A549 (cell line): ENCODE data around the gene ACKR4. TPM values are rescaled to one million over a fixed set of nuclear protein-coding genes. Genes with fewer than 3 reads are reported as not detected.
"Not testable (repeated sequence)": the region's sequence is repeated elsewhere in the genome, so short reads cannot be mapped to it uniquely, and the experiment has no call there.

ENCODE experiments used
- ATAC-seq, 2 experiments: fragments of 200-7000 bp in 1 of 2; fragments of >200 bp in 1 of 2; cut with Nextera tagmentation in 1 of 2; cut with Tn5 transposase in 1 of 2; 3 replicates each; pipeline versions ENCODE4 v1.8.0 to v1.9.1; 2018 to 2020; ENCODE audit warnings: mild to moderate bottlenecking in 1 of 2, moderate library complexity in 1 of 2
- CTCF ChIA-PET: fragments of 300-600 bp; sonication (Branson Sonifier 250); formaldehyde crosslinking; extraction: SDS; loops from one replicate; lab custom pipeline; 2021; ENCODE audit warnings: antibody characterized with exemption, inconsistent platforms; lab: Yijun Ruan, JAX
- POLR2A ChIA-PET: fragments of 350-600 bp; formaldehyde crosslinking; extraction: SDS; loops from one replicate; lab custom pipeline; 2021; ENCODE audit warnings: antibody characterized with exemption, inconsistent platforms; lab: Yijun Ruan, JAX
- DNase-seq, 2 experiments: peaks; one replicate each; pipeline versions ENCODE4 v3.0.0 to v3.0.0-alpha.2; 2011 to 2016; ENCODE audit warnings: low read depth in 1 of 2, low spot score in 1 of 2
- FAIRE-seq: peaks from 2 replicates; lab custom pipeline; 2011; peaks lifted over from hg19 to GRCh38; lab: Jason Lieb, UNC
- H3K27ac ChIP-seq, 2 experiments: fragments of >200 bp; sonication (Bioruptor Twin); formaldehyde crosslinking; 3 replicates each; pipeline ENCODE4 v1.5.1; 2016 to 2017
- H3K4me1 ChIP-seq: fragments of >200 bp; sonication (Bioruptor Twin); formaldehyde crosslinking; 3 replicates; pipeline ENCODE4 v1.6.1; 2016
- H3K4me2 ChIP-seq: fragments of >200 bp; sonication (Bioruptor Twin); formaldehyde crosslinking; 3 replicates; pipeline ENCODE4 v1.6.1; 2016
- H3K4me3 ChIP-seq: fragments of >200 bp; sonication (Bioruptor Twin); formaldehyde crosslinking; 3 replicates; pipeline ENCODE4 v1.5.1; 2016
- H3K9me3 ChIP-seq: fragments of >200 bp; sonication (Bioruptor Twin); formaldehyde crosslinking; 3 replicates; pipeline ENCODE4 v1.6.1; 2016
- CEBPB ChIP-seq, 2 experiments: fragments of >200 bp in 1 of 2; sonication (Bioruptor Twin) in 1 of 2; formaldehyde crosslinking in 1 of 2; IDR thresholded peaks; 2 replicates each; pipeline ENCODE4 v1.6.1; 2012 to 2016
- FOXS1 ChIP-seq: fragments of 250-450 bp; sonication (Bioruptor Pico); IDR thresholded peaks from 2 replicates; pipeline ENCODE4 v1.5.0; 2020; ENCODE audit warnings: mild to moderate bottlenecking, moderate library complexity
- HDAC2 ChIP-seq: fragments of 200-600 bp; sonication (generic); IDR thresholded peaks from 2 replicates; pipeline ENCODE4 v1.6.1; 2016
- HEYL ChIP-seq: fragments of 250-450 bp; sonication (Bioruptor Pico); IDR thresholded peaks from 2 replicates; pipeline ENCODE4 v1.8.0; 2021; ENCODE audit warnings: mild to moderate bottlenecking, moderate library complexity
- HOXB5 ChIP-seq: fragments of 250-450 bp; sonication (Bioruptor Pico); IDR thresholded peaks from 2 replicates; pipeline ENCODE4 v1.5.0; 2020; ENCODE audit warnings: mild to moderate bottlenecking, moderate library complexity
- JUNB ChIP-seq: fragments of >200 bp; sonication (Bioruptor Twin); formaldehyde crosslinking; IDR thresholded peaks from 2 replicates; pipeline ENCODE4 v1.6.1; 2016
- KDM1A ChIP-seq: fragments of 200-600 bp; sonication (generic); IDR thresholded peaks from 2 replicates; pipeline ENCODE4 v1.6.1; 2016; ENCODE audit warnings: low read depth, mild to moderate bottlenecking
- MYC ChIP-seq: IDR thresholded peaks from 2 replicates; pipeline ENCODE4 v1.6.1; 2012; ENCODE audit warnings: mild to moderate bottlenecking, inconsistent platforms, low read length, improper control_type of control experiment, borderline replicate concordance
- NR3C1 ChIP-seq: fragments of >200 bp; sonication (Bioruptor Twin); formaldehyde crosslinking; IDR thresholded peaks from 3 replicates; pipeline ENCODE4 v1.6.1; 2017
- RAD21 ChIP-seq, 2 experiments: fragments of >200 bp in 1 of 2; sonication (Bioruptor Twin) in 1 of 2; formaldehyde crosslinking in 1 of 2; IDR thresholded peaks in 1 of 2; conservative IDR thresholded peaks in 1 of 2; 2 replicates in 1 of 2; 3 replicates in 1 of 2; pipeline ENCODE4 v1.6.1; 2012 to 2018; ENCODE audit warnings: inconsistent platforms in 1 of 2
- RARB ChIP-seq: fragments of 250-450 bp; sonication (Bioruptor Pico); IDR thresholded peaks from 2 replicates; pipeline ENCODE4 v1.8.0; 2021; ENCODE audit warnings: mild to moderate bottlenecking, moderate library complexity
- RCOR1 ChIP-seq: fragments of 150-350 bp; IDR thresholded peaks from 2 replicates; pipeline ENCODE4 v1.6.1; 2014; ENCODE audit warnings: antibody characterized with exemption, low read length, low read depth
- RFX5 ChIP-seq: fragments of 450-650 bp; IDR thresholded peaks from 2 replicates; pipeline ENCODE4 v1.7.1; 2014; ENCODE audit warnings: antibody characterized with exemption, mild to moderate bottlenecking, moderate library complexity
- RNF2 ChIP-seq: fragments of 200-600 bp; sonication (generic); IDR thresholded peaks from 2 replicates; pipeline ENCODE4 v1.6.1; 2016; ENCODE audit warnings: low read depth, mild to moderate bottlenecking, antibody characterized with exemption, moderate library complexity, borderline replicate concordance
- TFCP2L1 ChIP-seq: fragments of 250-450 bp; sonication (Bioruptor Pico); IDR thresholded peaks from 2 replicates; pipeline ENCODE4 v1.5.0; 2021; ENCODE audit warnings: mild to moderate bottlenecking
- TP53 ChIP-seq: fragments of 250-450 bp; sonication (Bioruptor Pico); IDR thresholded peaks from 2 replicates; pipeline ENCODE4 v1.5.0; 2021; ENCODE audit warnings: mild to moderate bottlenecking, moderate library complexity
- ZNF302 ChIP-seq: fragments of 250-450 bp; sonication (Bioruptor Pico); IDR thresholded peaks from 2 replicates; pipeline ENCODE4 v1.9.0; 2021; ENCODE audit warnings: inconsistent platforms, mild to moderate bottlenecking, moderate library complexity
- WGBS: methylation state at CpG from one replicate; pipeline ENCODE4 v1.1.6; 2017; ENCODE audit errors: missing lambda C conversion rate; 5-methylcytosine and 5-hydroxymethylcytosine counted together
- polyA plus RNA-seq, 4 experiments: library from polyadenylated mRNA; depleted of rRNA in 3 of 4; stranded (reverse); fragments of >200 nt; fragmentation: RNase III in 1 of 4; extraction: RNeasy Plus Mini Kit Qiagen cat#74134 plus additional on column Dnase treatment in 1 of 4; gene quantifications; 2 replicates in 3 of 4; 3 replicates in 1 of 4; pipeline ENCODE4 v1.2.3, GENCODE V29; 2011 to 2017
- TF ChIP-seq, protein P1 (sequence below): fragments of 250-450 bp; sonication (Bioruptor Pico); IDR thresholded peaks from 2 replicates; pipeline ENCODE4 v1.5.0; 2021; ENCODE audit warnings: mild to moderate bottlenecking, moderate library complexity, borderline replicate concordance
- TF ChIP-seq, protein P2 (sequence below): fragments of 150-350 bp; IDR thresholded peaks from 2 replicates; pipeline ENCODE4 v1.6.1; 2014; ENCODE audit warnings: low read depth, mild to moderate bottlenecking, low read length
- TF ChIP-seq, protein P3 (sequence below): fragments of 200-600 bp; sonication (generic); IDR thresholded peaks from 2 replicates; pipeline ENCODE4 v1.6.1; 2016; ENCODE audit warnings: antibody characterized with exemption, mild to moderate bottlenecking, moderate library complexity
- TF ChIP-seq, protein P4 (sequence below): fragments of 450-650 bp; IDR thresholded peaks from 2 replicates; pipeline ENCODE4 v1.6.1; 2014; ENCODE audit warnings: antibody characterized with exemption

Gene ACKR4
- polyA plus RNA-seq, 2 of the 4 experiments (the other 2 are of a cell fraction), result 0.04 to 0.08 TPM

DNA sequence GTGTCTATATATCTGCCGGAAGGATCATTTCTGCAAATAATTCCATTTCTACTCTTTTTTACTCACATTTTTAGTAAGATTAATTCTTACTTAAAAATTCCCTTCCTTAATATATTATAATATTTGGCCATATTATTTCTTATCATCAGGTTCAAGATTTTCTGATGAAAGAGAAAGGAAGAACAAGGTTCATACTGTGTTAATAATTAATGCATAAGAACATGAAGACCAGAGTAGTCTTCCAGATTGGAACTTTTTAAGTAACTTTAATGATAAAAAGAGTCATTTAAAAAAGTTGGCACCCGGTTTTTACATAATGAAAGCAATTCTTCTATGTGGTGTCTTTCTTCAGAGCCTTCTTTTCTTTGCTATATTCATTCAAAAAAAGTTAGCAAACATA, 590 bp downstream of the ACKR4 start:
- Histone ChIP-seq H3K4me2 (no peak overlapping the region), H3K4me3 (no peak overlapping the region), H3K9me3 (no peaks in the 10 kb centered on the region), H3K27ac (no peak overlapping the region), H3K4me1 (peaks cover 10% of the 10 kb centered on the region; the same call in 2 of the 3 replicates)
- 67% methylated on average over 2 of the region's 2 CpGs for WGBS
- CTCF ChIA-PET, result no interaction called here
- no peak for ATAC-seq
- TF ChIP-seq FOXS1 (CRISPR knock-in tag), result no peak
- TF ChIP-seq ZNF302, result no peak
- no peak for TF ChIP-seq RCOR1
- TF ChIP-seq, protein P1, sequence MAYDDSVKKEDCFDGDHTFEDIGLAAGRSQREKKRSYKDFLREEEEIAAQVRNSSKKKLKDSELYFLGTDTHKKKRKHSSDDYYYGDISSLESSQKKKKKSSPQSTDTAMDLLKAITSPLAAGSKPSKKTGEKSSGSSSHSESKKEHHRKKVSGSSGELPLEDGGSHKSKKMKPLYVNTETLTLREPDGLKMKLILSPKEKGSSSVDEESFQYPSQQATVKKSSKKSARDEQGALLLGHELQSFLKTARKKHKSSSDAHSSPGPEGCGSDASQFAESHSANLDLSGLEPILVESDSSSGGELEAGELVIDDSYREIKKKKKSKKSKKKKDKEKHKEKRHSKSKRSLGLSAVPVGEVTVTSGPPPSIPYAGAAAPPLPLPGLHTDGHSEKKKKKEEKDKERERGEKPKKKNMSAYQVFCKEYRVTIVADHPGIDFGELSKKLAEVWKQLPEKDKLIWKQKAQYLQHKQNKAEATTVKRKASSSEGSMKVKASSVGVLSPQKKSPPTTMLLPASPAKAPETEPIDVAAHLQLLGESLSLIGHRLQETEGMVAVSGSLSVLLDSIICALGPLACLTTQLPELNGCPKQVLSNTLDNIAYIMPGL, result no peak
- TF ChIP-seq MYC, result no peak
- no peak for TF ChIP-seq RNF2
- TF ChIP-seq HDAC2, result no peak
- no peak for FAIRE-seq
- no peak for DNase-seq
- POLR2A ChIA-PET, result no interaction called here

DNA sequence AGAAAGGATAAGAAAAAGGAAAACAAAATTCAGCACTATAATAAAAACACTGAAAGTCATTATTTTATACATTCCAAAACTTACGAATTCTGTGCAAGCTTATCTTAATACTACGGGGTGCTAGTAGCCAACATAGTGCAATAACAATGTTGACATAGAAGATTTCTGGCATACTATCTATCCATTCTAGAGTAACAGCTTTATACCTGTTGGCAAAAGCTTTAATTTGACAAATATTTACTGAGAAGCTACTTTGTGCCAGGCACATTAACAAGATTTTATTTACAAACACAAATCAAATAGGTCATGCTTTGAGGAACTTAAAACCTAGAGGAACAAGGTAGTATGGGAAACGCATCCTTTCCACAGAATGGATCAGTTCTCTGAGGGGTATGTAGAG, 1.1 kb downstream of the ACKR4 start:
- Histone ChIP-seq H3K4me1 (peaks cover 10% of the 10 kb centered on the region; the same call in 2 of the 3 replicates), H3K9me3 (no peaks in the 10 kb centered on the region), H3K4me3 (no peak overlapping the region), H3K4me2 (no peak overlapping the region), H3K27ac (no peak overlapping the region)
- no peak for FAIRE-seq
- ATAC-seq, result no peak
- no peak for TF ChIP-seq RAD21 (conservative IDR thresholded peaks at IDR 0.05 in 1 of 2, IDR thresholded peaks at IDR 0.05 in 1 of 2)
- TF ChIP-seq, protein P2, sequence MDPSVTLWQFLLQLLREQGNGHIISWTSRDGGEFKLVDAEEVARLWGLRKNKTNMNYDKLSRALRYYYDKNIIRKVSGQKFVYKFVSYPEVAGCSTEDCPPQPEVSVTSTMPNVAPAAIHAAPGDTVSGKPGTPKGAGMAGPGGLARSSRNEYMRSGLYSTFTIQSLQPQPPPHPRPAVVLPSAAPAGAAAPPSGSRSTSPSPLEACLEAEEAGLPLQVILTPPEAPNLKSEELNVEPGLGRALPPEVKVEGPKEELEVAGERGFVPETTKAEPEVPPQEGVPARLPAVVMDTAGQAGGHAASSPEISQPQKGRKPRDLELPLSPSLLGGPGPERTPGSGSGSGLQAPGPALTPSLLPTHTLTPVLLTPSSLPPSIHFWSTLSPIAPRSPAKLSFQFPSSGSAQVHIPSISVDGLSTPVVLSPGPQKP, result no peak
- ChIA-PET CTCF (no interaction called here), POLR2A (interaction anchor here (0.5 kb wide), 1 partner anchor 65 kb away, joined by 3 read pairs; no protein-coding TSS in a partner anchor)
- no peak for DNase-seq
- 74% methylated on average over 3 of the region's 3 CpGs for WGBS

DNA sequence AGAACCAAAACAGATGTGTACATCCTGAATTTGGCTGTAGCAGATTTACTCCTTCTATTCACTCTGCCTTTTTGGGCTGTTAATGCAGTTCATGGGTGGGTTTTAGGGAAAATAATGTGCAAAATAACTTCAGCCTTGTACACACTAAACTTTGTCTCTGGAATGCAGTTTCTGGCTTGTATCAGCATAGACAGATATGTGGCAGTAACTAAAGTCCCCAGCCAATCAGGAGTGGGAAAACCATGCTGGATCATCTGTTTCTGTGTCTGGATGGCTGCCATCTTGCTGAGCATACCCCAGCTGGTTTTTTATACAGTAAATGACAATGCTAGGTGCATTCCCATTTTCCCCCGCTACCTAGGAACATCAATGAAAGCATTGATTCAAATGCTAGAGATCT, 3.5 kb downstream of the ACKR4 start:
- H3K9me3 ChIP-seq, H3K4me1 ChIP-seq, H3K4me3 ChIP-seq, FAIRE-seq, CTCF ChIA-PET, ATAC-seq, POLR2A ChIA-PET, H3K4me2 ChIP-seq, DNase-seq, H3K27ac ChIP-seq: not testable (repeated sequence)
- WGBS, result no CpG with 5 or more reads among the region's 1 CpG

DNA sequence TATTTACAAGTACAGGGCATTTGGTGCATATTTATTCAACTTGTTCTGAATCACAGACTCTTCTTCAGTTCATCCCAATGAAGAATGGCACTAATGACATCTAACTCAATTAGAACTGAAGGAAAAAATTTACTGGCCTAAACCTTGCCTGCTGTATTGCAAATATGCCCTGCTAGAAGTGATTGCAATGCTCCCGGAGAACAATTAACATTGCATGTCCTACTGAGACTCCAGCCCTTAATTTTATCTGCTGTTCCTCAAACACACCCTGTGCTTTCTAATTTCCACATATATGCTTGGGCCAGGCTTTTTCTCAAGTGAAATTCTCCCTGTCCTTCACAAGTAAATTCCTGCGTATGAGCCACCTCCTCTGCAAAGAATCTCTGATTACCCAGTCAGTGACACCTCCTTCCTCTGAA, 8.3 kb downstream of the ACKR4 start:
- 91% methylated on average over 2 of the region's 2 CpGs for WGBS
- Histone ChIP-seq H3K9me3 (no peaks in the 10 kb centered on the region), H3K4me2 (no peak overlapping the region), H3K4me3 (no peak overlapping the region), H3K27ac (no peak overlapping the region), H3K4me1 (no peaks in the 10 kb centered on the region)
- CTCF ChIA-PET, result no interaction called here
- POLR2A ChIA-PET, result no interaction called here
- no peak for ATAC-seq
- no peak for FAIRE-seq
- DNase-seq, result no peak
- no peak for TF ChIP-seq RARB

DNA sequence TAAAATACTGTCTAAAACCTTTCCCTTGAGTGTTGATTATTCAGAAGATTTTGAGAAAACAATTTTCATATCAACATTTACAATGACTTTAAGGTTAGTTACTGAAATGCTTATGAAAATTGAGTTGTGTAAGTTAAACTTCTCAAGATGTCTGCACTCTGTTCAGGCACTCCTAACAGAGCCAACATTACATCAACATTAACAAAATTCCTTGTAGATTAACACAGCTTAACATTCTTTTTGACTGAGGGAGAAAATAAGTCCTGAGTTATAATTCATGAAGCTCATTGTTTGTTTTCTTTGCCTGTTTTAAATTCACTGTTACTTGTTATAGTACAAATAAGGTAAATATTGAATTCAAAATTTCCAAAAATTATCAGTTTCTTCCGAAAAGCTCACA, 9.0 kb downstream of the ACKR4 start:
- WGBS, result 89% methylated on average over 1 of the region's 1 CpG
- ChIA-PET CTCF (no interaction called here), POLR2A (no interaction called here)
- H3K27ac ChIP-seq, result no peak overlapping the region
- DNase-seq (no peak), FAIRE-seq (no peak), ATAC-seq (no peak)
- no peak overlapping the region for H3K4me2 ChIP-seq
- H3K4me3 ChIP-seq, result no peak overlapping the region
- H3K9me3 ChIP-seq, result no peaks in the 10 kb centered on the region
- no peaks in the 10 kb centered on the region for H3K4me1 ChIP-seq
- TF ChIP-seq NR3C1 (no peak), JUNB (no peak), HDAC2 (no peak), CEBPB (IDR thresholded peaks at IDR 0.05) (no peak), KDM1A (no peak), RFX5 (no peak), HEYL (no peak), ZNF302 (no peak), TFCP2L1 (CRISPR knock-in tag) (no peak), HOXB5 (CRISPR knock-in tag) (no peak), RNF2 (no peak), TP53 (CRISPR knock-in tag) (no peak)
- TF ChIP-seq, protein P3, sequence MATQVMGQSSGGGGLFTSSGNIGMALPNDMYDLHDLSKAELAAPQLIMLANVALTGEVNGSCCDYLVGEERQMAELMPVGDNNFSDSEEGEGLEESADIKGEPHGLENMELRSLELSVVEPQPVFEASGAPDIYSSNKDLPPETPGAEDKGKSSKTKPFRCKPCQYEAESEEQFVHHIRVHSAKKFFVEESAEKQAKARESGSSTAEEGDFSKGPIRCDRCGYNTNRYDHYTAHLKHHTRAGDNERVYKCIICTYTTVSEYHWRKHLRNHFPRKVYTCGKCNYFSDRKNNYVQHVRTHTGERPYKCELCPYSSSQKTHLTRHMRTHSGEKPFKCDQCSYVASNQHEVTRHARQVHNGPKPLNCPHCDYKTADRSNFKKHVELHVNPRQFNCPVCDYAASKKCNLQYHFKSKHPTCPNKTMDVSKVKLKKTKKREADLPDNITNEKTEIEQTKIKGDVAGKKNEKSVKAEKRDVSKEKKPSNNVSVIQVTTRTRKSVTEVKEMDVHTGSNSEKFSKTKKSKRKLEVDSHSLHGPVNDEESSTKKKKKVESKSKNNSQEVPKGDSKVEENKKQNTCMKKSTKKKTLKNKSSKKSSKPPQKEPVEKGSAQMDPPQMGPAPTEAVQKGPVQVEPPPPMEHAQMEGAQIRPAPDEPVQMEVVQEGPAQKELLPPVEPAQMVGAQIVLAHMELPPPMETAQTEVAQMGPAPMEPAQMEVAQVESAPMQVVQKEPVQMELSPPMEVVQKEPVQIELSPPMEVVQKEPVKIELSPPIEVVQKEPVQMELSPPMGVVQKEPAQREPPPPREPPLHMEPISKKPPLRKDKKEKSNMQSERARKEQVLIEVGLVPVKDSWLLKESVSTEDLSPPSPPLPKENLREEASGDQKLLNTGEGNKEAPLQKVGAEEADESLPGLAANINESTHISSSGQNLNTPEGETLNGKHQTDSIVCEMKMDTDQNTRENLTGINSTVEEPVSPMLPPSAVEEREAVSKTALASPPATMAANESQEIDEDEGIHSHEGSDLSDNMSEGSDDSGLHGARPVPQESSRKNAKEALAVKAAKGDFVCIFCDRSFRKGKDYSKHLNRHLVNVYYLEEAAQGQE, result no peak
- TF ChIP-seq, protein P4, sequence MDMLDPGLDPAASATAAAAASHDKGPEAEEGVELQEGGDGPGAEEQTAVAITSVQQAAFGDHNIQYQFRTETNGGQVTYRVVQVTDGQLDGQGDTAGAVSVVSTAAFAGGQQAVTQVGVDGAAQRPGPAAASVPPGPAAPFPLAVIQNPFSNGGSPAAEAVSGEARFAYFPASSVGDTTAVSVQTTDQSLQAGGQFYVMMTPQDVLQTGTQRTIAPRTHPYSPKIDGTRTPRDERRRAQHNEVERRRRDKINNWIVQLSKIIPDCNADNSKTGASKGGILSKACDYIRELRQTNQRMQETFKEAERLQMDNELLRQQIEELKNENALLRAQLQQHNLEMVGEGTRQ, result no peak
